H9 (cell line): ENCODE data around the gene SYS1. TPM values are rescaled to one million over a fixed set of nuclear protein-coding genes. Genes with fewer than 3 reads are reported as not detected.

Experiments
- DNase-seq: peaks from one replicate; pipeline ENCODE4 v3.0.0-alpha.2; 2017
- H2AFZ ChIP-seq: one replicate; pipeline ENCODE4 v1.6.1; 2013; ENCODE audit warnings: mild to moderate bottlenecking, low read length, control low read depth, moderate library complexity
- H2AK5ac ChIP-seq: 2 replicates; pipeline ENCODE4 v1.6.1; 2013; ENCODE audit warnings: low read length, control low read depth, mixed read lengths; ENCODE audit not compliant: insufficient read length
- H2BK120ac ChIP-seq: one replicate; pipeline ENCODE4 v1.6.1; 2013; ENCODE audit warnings: low read depth, mild to moderate bottlenecking, low read length, control low read depth, inconsistent platforms; ENCODE audit not compliant: poor library complexity, severe bottlenecking
- H2BK12ac ChIP-seq: 2 replicates; pipeline ENCODE4 v1.6.1; 2013; ENCODE audit warnings: low read length, control low read depth, mixed read lengths, low read depth; ENCODE audit not compliant: insufficient read length
- H2BK15ac ChIP-seq: 2 replicates; pipeline ENCODE4 v1.6.1; 2013; ENCODE audit warnings: low read depth, low read length, control low read depth
- H2BK20ac ChIP-seq: one replicate; pipeline ENCODE4 v1.6.1; 2013; ENCODE audit warnings: low read depth, mild to moderate bottlenecking, low read length, control low read depth, inconsistent platforms; ENCODE audit not compliant: poor library complexity, severe bottlenecking
- H2BK5ac ChIP-seq: 2 replicates; pipeline ENCODE4 v1.6.1; 2013; ENCODE audit warnings: low read length, control low read depth, mixed read lengths; ENCODE audit not compliant: insufficient read length
- H3K14ac ChIP-seq: 2 replicates; pipeline ENCODE4 v1.6.1; 2013; ENCODE audit warnings: low read length, control low read depth; ENCODE audit not compliant: insufficient read depth
- H3K18ac ChIP-seq: 2 replicates; pipeline ENCODE4 v1.6.1; 2013; ENCODE audit warnings: low read depth, mild to moderate bottlenecking, mixed read lengths, low read length, control low read depth; ENCODE audit not compliant: insufficient read length
- H3K23ac ChIP-seq: 2 replicates; pipeline ENCODE4 v1.6.1; 2013; ENCODE audit warnings: low read length, control low read depth, mixed read lengths, low read depth; ENCODE audit not compliant: insufficient read length
- H3K23me2 ChIP-seq: 2 replicates; pipeline ENCODE4 v1.6.1; 2013; ENCODE audit warnings: low read depth, mild to moderate bottlenecking, mixed read lengths, low read length, control low read depth; ENCODE audit not compliant: insufficient read length, poor library complexity, severe bottlenecking
- H3K27ac ChIP-seq: 2 replicates; pipeline ENCODE4 v1.5.1; 2013; ENCODE audit warnings: low read length, control low read depth, mixed read lengths, low read depth; ENCODE audit not compliant: insufficient read length
- H3K27me3 ChIP-seq: 2 replicates; pipeline ENCODE4 v1.6.1; 2013; ENCODE audit warnings: low read length, control low read depth, inconsistent platforms; ENCODE audit not compliant: insufficient read depth
- H3K4ac ChIP-seq: 2 replicates; pipeline ENCODE4 v1.6.1; 2013; ENCODE audit warnings: low read depth, mild to moderate bottlenecking, control low read depth, inconsistent platforms, low read length, moderate library complexity
- H3K4me1 ChIP-seq: 2 replicates; pipeline ENCODE4 v1.6.1; 2013; ENCODE audit warnings: low read length, control low read depth, inconsistent platforms; ENCODE audit not compliant: insufficient read depth
- H3K4me2 ChIP-seq: 2 replicates; pipeline ENCODE4 v1.6.1; 2013; ENCODE audit warnings: low read length, control low read depth, mixed read lengths; ENCODE audit not compliant: insufficient read length, insufficient read depth
- H3K56ac ChIP-seq: 2 replicates; pipeline ENCODE4 v1.6.1; 2013; ENCODE audit warnings: low read depth, mild to moderate bottlenecking, mixed read lengths, low read length, control low read depth; ENCODE audit not compliant: insufficient read length
- H3K79me1 ChIP-seq: 2 replicates; pipeline ENCODE4 v1.6.1; 2013; ENCODE audit warnings: low read depth, mild to moderate bottlenecking, moderate library complexity, low read length, control low read depth, inconsistent platforms; ENCODE audit not compliant: insufficient read depth, poor library complexity, severe bottlenecking
- H3K79me2 ChIP-seq: 2 replicates; pipeline ENCODE4 v1.6.1; 2013; ENCODE audit warnings: low read length, control low read depth, inconsistent platforms; ENCODE audit not compliant: insufficient read depth
- H3K9ac ChIP-seq: 2 replicates; pipeline ENCODE4 v1.6.1; 2013; ENCODE audit warnings: low read length, control low read depth, mixed read lengths; ENCODE audit not compliant: insufficient read length; ENCODE audit errors: extremely low read depth
- H3K9me3 ChIP-seq: one replicate; pipeline ENCODE4 v1.6.1; 2013; ENCODE audit warnings: low read depth, low read length, inconsistent platforms; ENCODE audit not compliant: control insufficient read depth
- H3T11ph ChIP-seq: one replicate; pipeline ENCODE4 v1.6.1; 2013; ENCODE audit warnings: mild to moderate bottlenecking, low read length, control low read depth, inconsistent platforms
- H4K20me1 ChIP-seq: one replicate; pipeline ENCODE4 v1.6.1; 2013; ENCODE audit not compliant: control insufficient read depth, insufficient read length, insufficient read depth
- H4K5ac ChIP-seq: 2 replicates; pipeline ENCODE4 v1.6.1; 2013; ENCODE audit warnings: low read depth, mild to moderate bottlenecking, mixed read lengths, low read length, control low read depth; ENCODE audit not compliant: insufficient read length
- H4K8ac ChIP-seq: replicated peaks from 2 replicates; pipeline ENCODE4 v1.6.1; 2013; ENCODE audit warnings: low read length, control low read depth, mixed read lengths, low read depth; ENCODE audit not compliant: insufficient read length
- H4K91ac ChIP-seq: 2 replicates; pipeline ENCODE4 v1.6.1; 2013; ENCODE audit warnings: low read depth, mild to moderate bottlenecking, moderate library complexity, mixed read lengths, low read length, control low read depth; ENCODE audit not compliant: insufficient read length
- H3K27ac Mint-ChIP-seq, 3 experiments: 2 replicates in 2 of 3; 3 replicates in 1 of 3; pipeline ENCODE4 v1.8.0; 2020 to 2021; ENCODE audit warnings: mixed read lengths in 3 of 3, mild to moderate bottlenecking in 1 of 3, moderate library complexity in 1 of 3
- H3K27me3 Mint-ChIP-seq: 2 replicates; pipeline ENCODE4 v1.8.0; 2021; ENCODE audit warnings: low read depth, mild to moderate bottlenecking, moderate library complexity, mixed read lengths
- H3K36me3 Mint-ChIP-seq, 3 experiments: 2 replicates in 2 of 3; 3 replicates in 1 of 3; pipeline ENCODE4 v1.8.0; 2020 to 2021; ENCODE audit warnings: low read depth in 3 of 3, mixed read lengths in 3 of 3; ENCODE audit not compliant: insufficient read depth in 1 of 3
- H3K4me1 Mint-ChIP-seq, 2 experiments: 2 replicates each; pipeline ENCODE4 v1.8.0; 2020; ENCODE audit warnings: mixed read lengths in 2 of 2
- H3K4me3 Mint-ChIP-seq, 2 experiments: 2 replicates in 1 of 2; 3 replicates in 1 of 2; pipeline ENCODE4 v1.8.0; 2020 to 2021; ENCODE audit warnings: mild to moderate bottlenecking in 2 of 2, mixed read lengths in 2 of 2, moderate library complexity in 1 of 2
- H3K9me3 Mint-ChIP-seq, 2 experiments: 2 replicates in 1 of 2; 3 replicates in 1 of 2; pipeline ENCODE4 v1.8.0; 2020; ENCODE audit warnings: mild to moderate bottlenecking in 2 of 2, mixed read lengths in 2 of 2, moderate library complexity in 1 of 2
- CTCF ChIP-seq: fragments of 200-600 bp; sonication (generic); conservative IDR thresholded peaks from 3 replicates; pipeline ENCODE4 v1.8.0; 2021; ENCODE audit warnings: antibody characterized with exemption, mild to moderate bottlenecking
- WGBS: extraction: QIAGEN DNeasy Blood & Tissue Kit; methylation state at CpG from one replicate; pipeline ENCODE4 v1.1.7; 2013; ENCODE audit warnings: missing lambda C conversion rate, low lambda C conversion rate, mixed read lengths; ENCODE audit not compliant: insufficient read length; ENCODE audit errors: extremely low coverage; 5-methylcytosine and 5-hydroxymethylcytosine counted together
- total RNA-seq: library from RNA; stranded (reverse); gene quantifications from 2 replicates; pipeline ENCODE4 v1.2.1, GENCODE V29; 2021

Gene SYS1
- total RNA-seq, 1 experiment from 2014 or later = 21.0 TPM

GRCh38 chr20:45405571-45406259 lies 42.8 kb downstream of the SYS1 start:
- DNase-seq = peak; percentile 40
- peaks cover 44% of the 10 kb centered on the region for H3K27me3 Mint-ChIP-seq
- Histone ChIP-seq H3K23ac (no peak overlapping the region), H3K23me2 (peaks cover 21% of the 10 kb centered on the region), H3K14ac (peak overlapping the region; percentile 71; the same call in 1 of the 2 replicates), H3K9me3 (no peaks in the 10 kb centered on the region), H2BK120ac (no peak overlapping the region), H3T11ph (no peak overlapping the region), H3K79me2 (no peaks in the 10 kb centered on the region), H3K27me3 (peaks cover 4% of the 10 kb centered on the region; the same call in 1 of the 2 replicates), H2BK5ac (no peak overlapping the region), H3K4ac (no peak overlapping the region), H3K79me1 (no peaks in the 10 kb centered on the region), H3K56ac (no peak overlapping the region), H4K8ac (no peak overlapping the region), H2AK5ac (no peak overlapping the region), H3K4me2 (peak overlapping the region; percentile 97), H2BK15ac (no peak overlapping the region), H2AFZ (no peak overlapping the region), H3K4me1 (peaks cover 3% of the 10 kb centered on the region; the same call in 1 of the 2 replicates), H4K91ac (no peak overlapping the region), H4K20me1 (no peaks in the 10 kb centered on the region), H3K9ac (peak overlapping the region; percentile 20), H3K18ac (peak overlapping the region; percentile 1), H2BK12ac (no peak overlapping the region), H4K5ac (no peak overlapping the region), H2BK20ac (no peak overlapping the region), H3K27ac (no peak overlapping the region)
- WGBS = no CpG with 5 or more reads among the region's 49 CpGs
- H3K36me3 Mint-ChIP-seq = peaks cover 14 to 26% (median 17%) of the 10 kb centered on the region in 3 experiments
- peaks cover 12 to 14% of the 10 kb centered on the region in 2 experiments for H3K9me3 Mint-ChIP-seq
- no peak overlapping the region for H3K27ac Mint-ChIP-seq
- peaks cover 12 to 15% of the 10 kb centered on the region in 2 experiments for H3K4me1 Mint-ChIP-seq
- peak overlapping the region; percentile 88 to 92 for H3K4me3 Mint-ChIP-seq
- no peak for TF ChIP-seq CTCF
